IPS DF 19.7 (cell line): ENCODE results near the gene KIAA1549.

Source experiments
- DNase-seq: peaks from one replicate; pipeline ENCODE4 v3.0.0-alpha.2; 2013; ENCODE audit warnings: low read depth, low spot score

The KIAA1549 gene

DNA sequence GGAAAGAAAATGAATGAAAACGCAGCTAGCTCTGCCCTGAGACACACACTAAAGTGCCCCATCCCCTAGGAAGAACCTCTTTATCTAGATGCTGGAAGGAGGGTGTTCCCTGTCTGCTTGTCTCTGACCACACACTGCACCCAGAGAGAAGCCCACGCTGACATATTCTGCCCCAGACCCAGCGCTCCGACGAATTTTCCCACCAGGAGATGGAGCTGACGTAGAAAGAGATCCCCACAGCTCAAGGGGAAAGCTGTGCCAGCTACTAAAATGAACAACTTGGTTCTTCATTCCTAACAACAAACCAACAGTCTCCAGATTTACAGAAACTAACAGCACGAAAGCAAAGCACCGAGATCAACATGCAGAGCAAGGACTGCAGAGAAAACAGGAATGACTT lies 73.3 kb downstream of the KIAA1549 start:
- DNase-seq: no peak

GRCh38 chr7:138907201-138907847 lies 73.9 kb downstream of the KIAA1549 start:
- DNase-seq: no peak

DNA sequence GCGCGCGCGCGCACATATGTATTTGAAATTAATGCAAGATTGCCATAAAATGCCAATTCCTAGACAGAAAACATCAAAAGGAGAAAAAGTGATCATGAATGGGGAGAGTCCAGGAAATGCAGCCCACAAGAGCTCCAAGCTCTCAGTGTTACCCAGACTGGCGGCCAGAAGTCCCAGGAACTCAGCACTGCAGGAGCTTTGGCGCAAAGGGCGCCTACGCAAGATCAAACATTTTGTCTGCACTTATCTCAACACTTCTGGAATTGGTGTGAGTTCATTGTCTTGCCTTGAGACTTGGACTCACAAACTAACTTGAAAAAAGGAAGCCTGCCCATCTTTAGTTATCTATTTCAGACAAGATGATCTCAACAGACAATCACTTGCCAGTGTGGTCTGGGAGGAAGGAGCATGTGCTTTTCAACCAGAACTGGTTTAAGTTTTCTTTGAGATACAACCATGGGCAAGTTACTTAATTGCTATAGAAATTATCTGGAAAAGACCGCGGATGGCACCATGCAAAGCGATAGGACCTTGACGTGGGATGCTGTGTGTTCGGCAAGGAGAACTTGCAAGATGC lies 77.2 kb downstream of the KIAA1549 start:
- no peak for DNase-seq

DNA sequence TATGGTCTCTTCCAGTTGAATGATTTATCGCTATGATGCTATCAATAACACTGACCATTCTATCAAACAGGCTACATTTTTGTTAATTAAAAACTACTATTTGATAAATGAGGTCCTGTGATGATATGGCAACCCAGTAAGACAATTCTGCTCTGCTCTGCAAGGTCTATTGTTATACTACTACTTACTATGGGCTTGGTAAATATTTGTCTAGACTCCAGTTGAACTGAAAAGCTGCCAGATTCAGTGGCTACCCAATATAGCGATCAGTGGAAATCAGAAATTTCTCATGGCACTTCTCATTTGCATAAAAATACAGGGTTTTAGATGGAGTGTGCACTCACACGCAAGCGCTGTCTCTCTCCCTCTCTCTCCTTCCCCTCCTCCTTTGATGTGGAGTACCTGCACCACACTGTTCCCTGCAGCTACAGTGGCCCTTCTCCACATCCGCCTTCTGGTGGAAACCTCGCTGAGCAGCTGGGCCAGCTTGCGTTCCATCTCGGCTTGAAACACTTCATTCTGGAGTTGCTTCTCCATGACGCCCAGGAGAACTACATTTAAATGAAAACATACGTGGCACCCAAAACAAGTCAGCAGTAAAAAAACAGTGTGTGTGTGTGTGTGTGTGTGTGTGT lies 77.9 kb downstream of the KIAA1549 start:
- no peak for DNase-seq

DNA sequence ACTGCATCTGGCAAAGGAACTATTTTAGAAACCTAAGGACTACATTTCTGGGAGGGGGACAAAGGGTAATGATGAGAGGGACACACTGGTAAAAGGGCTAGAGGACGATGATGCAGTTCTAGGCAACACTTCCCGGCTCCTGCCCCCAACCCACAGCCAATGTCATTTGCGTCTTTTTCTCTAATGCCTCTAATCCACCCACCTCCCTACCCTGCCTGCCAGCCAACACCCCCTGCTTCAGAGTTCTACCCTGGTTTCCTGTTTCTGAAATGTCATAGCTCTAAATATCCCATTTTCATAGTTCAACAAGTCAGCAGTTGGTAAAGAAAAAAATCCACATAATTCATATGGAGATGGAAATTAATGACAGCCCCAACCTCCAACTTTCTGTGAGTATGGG lies 79.0 kb downstream of the KIAA1549 start:
- no peak for DNase-seq

DNA sequence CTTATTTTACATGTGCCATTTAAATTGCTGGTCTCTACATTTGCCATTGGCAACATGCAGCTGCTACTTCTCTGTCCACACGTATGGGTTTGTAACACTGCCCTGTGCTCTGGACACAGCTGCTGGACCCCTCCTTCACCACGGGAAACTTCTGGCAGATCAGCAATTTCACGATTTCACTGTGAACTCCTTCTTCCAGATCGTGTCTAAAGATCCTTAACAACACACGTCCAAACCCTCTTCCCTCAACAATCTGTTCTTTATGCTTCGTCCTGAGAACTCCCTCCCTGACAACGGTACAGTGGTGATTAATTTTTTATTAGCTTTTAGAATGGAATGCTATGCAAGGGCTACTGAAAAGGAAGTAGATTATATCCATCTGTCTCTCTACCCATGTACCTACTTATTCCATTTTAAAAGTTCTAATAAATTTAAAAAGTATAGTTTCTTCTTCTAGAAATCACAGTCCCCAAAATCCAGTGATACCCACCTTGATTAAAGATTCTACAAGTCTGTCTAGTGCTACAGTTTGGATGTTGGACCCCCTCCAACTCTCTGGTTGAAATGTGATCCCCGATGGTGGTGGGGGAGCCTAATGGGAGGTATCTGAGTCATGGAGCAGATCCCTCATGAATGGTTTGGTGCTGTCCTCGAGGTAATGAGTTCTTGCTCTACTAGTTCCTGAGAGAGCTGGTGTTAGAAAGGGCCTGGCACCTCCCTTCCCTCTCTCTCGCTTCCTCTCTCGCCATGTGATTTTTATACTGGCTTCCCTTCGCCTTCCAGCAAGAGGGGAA lies 81.0 kb downstream of the KIAA1549 start:
- no peak for DNase-seq

- DNase-seq: no peak
Observed at GRCh38 chr7:138898802-138899201, 82.4 kb downstream of the KIAA1549 start.

DNA sequence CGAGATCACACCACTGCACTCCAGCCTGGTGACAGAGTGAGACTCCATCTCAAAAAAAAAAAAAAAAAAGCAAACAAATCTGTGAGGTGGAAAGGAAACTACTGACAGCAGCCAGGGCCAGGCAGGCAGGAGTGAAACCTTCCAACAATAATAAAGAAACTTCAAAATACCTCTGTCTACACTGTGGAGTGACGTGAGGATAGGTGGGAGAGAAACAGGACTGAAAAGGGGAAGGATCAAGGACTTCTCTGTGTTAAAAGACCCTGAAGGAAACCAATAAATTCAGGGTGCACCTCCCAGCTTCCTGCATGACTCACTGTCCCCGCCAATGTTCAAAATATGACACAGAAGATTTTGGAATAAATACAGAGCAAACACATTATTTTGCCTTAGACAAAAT lies 82.9 kb downstream of the KIAA1549 start:
- DNase-seq: no peak

- no peak for DNase-seq
Observed at GRCh38 chr7:138895679-138896078, 85.5 kb downstream of the KIAA1549 start.

DNA sequence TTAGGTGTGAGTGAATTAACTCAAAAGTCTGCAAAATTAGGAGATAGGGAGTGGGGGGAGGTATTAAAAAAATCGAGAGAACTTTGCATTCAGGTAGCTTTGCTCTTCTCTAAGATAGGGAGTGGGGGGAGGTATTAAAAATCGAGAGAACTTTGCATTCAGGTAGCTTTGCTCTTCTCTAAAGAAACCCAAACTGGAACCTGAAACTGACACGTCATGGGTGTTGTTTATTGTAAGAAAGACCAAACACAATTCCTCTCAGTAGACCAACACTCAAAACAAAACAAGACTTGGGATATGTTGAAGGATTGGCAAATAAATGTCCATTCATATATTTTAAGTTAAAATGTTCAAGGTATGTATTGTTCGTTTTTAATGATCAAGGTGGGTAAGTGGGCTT lies 87.9 kb downstream of the KIAA1549 start:
- DNase-seq: no peak

GRCh38 chr7:138892812-138893211 lies 88.4 kb downstream of the KIAA1549 start:
- no peak for DNase-seq

DNA sequence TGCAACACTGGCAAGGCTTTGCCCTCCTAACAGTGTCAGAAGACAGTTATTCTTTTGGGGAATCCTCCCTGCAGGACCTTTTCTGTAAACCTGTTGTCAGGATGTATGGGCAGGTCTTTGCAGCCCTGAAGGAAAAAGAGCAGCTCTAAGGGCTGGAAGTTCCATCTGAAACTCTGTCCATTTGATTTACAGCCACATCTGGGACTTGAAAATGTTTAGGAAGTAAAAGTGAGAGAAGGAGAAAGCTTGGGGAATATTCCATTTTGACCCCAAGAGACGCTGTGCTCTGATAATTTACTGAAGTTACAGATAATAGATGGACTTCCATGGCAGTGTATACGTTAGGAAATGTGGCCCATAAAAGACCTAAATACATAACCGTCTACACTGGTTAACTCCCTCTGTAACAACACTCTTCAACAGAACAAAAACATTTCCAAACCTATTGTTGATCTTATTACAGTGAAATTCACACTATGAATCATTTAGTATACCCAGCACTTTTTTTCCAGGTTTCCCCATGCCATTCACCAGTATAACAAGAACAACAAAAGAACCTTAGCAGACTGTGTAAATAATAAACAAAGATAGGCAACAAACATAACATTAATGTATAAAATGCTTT lies 89.1 kb downstream of the KIAA1549 start:
- DNase-seq: no peak

GRCh38 chr7:138891446-138891810 lies 89.8 kb downstream of the KIAA1549 start:
- no peak for DNase-seq

- DNase-seq: no peak
Observed at GRCh38 chr7:138890499-138891445, 90.4 kb downstream of the KIAA1549 start.

- DNase-seq: no peak
Observed at GRCh38 chr7:138889582-138890498, 91.3 kb downstream of the KIAA1549 start.

- DNase-seq: no peak
Observed at GRCh38 chr7:138887872-138888656, 93.1 kb downstream of the KIAA1549 start.

DNA sequence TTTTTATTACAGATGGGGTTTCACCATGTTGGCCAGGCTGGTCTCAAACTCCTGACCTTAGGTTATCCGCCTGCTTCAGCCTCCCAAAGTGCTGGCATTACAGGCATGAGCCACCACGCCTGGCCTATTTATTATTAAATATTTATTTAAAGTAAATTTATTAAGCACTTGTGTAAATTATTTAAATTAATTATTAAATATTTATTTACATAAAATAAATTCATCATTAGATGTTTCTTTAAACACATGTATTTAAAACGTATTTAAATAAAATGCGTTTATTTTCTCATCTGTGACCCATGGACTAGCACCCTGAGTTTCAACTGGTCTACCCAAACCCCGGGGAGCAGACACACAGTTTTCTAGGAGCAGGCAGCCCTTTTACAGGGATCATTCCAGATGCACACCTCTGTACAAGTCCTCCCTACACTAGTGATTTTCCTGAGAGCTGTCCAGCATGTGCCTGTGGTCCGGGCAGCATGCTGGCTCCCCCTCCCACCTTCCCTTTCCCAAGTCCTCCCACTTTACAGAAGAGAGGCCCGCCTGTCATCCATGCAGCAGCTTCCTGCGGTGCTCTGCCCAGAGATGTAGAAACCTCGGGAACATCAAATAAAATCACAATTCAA lies 94.0 kb downstream of the KIAA1549 start:
- no peak for DNase-seq

DNA sequence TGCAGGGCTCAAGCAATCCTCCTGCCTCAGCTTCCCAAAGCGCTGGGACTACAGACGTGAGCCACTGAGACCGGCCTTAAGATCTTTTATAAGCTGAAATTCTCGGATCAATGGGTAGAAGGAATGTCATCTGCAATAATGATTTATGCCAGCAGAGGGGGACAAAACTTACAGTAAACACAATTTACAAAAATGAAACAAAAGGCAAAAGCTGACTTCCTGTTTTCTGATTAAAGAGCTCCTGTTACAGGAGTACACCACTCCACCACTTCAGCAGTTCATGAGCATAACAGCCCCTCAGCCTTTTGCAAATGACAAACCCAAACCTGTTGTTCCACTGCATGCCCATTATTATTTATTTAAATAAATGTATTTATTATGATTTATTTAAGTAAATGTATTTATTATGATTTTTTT lies 94.7 kb downstream of the KIAA1549 start:
- no peak for DNase-seq
